Esophagus muscularis mucosa (tissue), 4 donors: ENCODE results near the gene MS4A18.
"Not testable (repeated sequence)": the region's sequence is repeated elsewhere in the genome, so short reads cannot be mapped to it uniquely, and the experiment has no call there.

Source experiments
- EP300 ChIP-seq: sonication (generic); formaldehyde crosslinking; IDR thresholded peaks from one replicate; pipeline ENCODE4 v1.6.1; 2017; ENCODE audit warnings: antibody characterized with exemption
- POLR2A ChIP-seq: fragments of 450-650 bp; IDR thresholded peaks from one replicate; pipeline ENCODE4 v1.6.1; 2017; ENCODE audit warnings: antibody characterized with exemption, moderate library complexity, mild to moderate bottlenecking, low read depth
- TF ChIP-seq, protein P1 (sequence below), 3 experiments: fragments of 200-600 bp in 2 of 3; fragments of 450-650 bp in 1 of 3; sonication (generic) in 2 of 3; IDR thresholded peaks; one replicate each; pipeline ENCODE4 v1.5.1; 2017 to 2019; ENCODE audit warnings: antibody characterized with exemption in 3 of 3, mild to moderate bottlenecking in 2 of 3, moderate library complexity in 1 of 3

DNA sequence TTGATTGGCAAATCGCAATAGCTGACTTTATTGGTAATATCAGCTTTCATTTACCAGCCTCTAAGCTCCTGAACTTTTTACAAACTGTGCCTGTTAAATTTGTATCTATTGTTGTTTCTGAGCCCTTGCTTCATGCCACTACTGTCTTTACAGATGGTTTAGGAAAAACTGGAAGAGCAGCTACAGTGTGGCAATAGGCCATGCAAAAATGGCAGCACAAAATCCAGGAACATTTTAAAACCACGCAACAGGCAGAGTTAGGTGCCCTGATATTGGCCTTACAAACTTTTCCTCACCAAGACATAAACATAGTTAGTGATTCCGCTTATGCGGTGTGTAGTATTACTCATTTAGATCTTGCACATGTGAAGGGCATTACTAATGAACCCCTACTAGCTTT, 34.2 kb downstream of the MS4A18 start:
- TF ChIP-seq, protein P1, sequence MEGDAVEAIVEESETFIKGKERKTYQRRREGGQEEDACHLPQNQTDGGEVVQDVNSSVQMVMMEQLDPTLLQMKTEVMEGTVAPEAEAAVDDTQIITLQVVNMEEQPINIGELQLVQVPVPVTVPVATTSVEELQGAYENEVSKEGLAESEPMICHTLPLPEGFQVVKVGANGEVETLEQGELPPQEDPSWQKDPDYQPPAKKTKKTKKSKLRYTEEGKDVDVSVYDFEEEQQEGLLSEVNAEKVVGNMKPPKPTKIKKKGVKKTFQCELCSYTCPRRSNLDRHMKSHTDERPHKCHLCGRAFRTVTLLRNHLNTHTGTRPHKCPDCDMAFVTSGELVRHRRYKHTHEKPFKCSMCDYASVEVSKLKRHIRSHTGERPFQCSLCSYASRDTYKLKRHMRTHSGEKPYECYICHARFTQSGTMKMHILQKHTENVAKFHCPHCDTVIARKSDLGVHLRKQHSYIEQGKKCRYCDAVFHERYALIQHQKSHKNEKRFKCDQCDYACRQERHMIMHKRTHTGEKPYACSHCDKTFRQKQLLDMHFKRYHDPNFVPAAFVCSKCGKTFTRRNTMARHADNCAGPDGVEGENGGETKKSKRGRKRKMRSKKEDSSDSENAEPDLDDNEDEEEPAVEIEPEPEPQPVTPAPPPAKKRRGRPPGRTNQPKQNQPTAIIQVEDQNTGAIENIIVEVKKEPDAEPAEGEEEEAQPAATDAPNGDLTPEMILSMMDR (IDR thresholded peaks at IDR 0.05) = not testable (repeated sequence)
- not testable (repeated sequence) for TF ChIP-seq EP300, POLR2A
